Neuron (in vitro differentiated cells): ENCODE data around the gene CENPU.

Experiments
- H2AFZ ChIP-seq: one replicate; pipeline ENCODE4 v1.6.1; 2013; ENCODE audit warnings: low read depth, mild to moderate bottlenecking, inconsistent platforms, low read length, moderate library complexity
- H3K27me3 ChIP-seq: one replicate; pipeline ENCODE4 v1.6.1; 2013; ENCODE audit warnings: low read length; ENCODE audit not compliant: insufficient read depth
- H3K36me3 ChIP-seq: one replicate; pipeline ENCODE4 v1.6.1; 2013; ENCODE audit warnings: low read length; ENCODE audit not compliant: insufficient read depth
- H3K4me1 ChIP-seq: one replicate; pipeline ENCODE4 v1.6.1; 2013; ENCODE audit warnings: low read length; ENCODE audit not compliant: insufficient read depth
- H3K4me3 ChIP-seq: 2 replicates; pipeline ENCODE4 v1.5.1; 2013; ENCODE audit warnings: mild to moderate bottlenecking, low read length, moderate library complexity
- H3K9me3 ChIP-seq: one replicate; pipeline ENCODE4 v1.6.1; 2013; ENCODE audit warnings: low read length

CENPU gene

DNA sequence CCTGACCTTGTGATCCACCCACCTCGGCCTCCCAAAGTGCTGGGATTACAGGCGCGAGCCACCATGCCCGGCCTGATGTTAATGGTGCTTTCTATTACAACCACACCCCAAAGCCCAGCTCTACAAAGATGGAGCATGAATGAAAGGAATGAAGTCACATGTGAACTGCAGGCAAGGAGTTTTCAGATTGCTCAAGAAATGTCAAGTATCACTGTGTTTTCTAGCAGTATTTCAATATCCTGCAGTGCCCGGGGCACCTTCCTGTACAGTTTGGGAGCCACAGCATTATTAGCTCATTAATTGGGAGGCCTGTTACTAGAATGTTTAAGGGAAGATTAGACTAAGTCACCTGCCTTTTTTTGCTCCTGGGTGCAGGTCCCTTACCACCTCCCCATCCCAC, 44.2 kb downstream of the CENPU start:
- Histone ChIP-seq H3K36me3 (peaks cover 26% of the 10 kb centered on the region), H3K27me3 (no peaks in the 10 kb centered on the region), H2AFZ (no peak overlapping the region), H3K9me3 (no peaks in the 10 kb centered on the region), H3K4me1 (no peaks in the 10 kb centered on the region), H3K4me3 (no peak overlapping the region)

- Histone ChIP-seq H3K4me1 (no peaks in the 10 kb centered on the region), H3K9me3 (no peaks in the 10 kb centered on the region), H3K36me3 (peaks cover 15% of the 10 kb centered on the region), H3K4me3 (no peak overlapping the region), H3K27me3 (no peaks in the 10 kb centered on the region), H2AFZ (no peak overlapping the region)
These were observed 45.4 kb downstream of the CENPU start for GRCh38 chr4:184688447-184688846.

GRCh38 chr4:184688005-184688404, 45.9 kb downstream of the CENPU start:
- Histone ChIP-seq H3K9me3 (no peaks in the 10 kb centered on the region), H3K27me3 (no peaks in the 10 kb centered on the region), H3K4me3 (no peak overlapping the region), H3K4me1 (no peaks in the 10 kb centered on the region), H2AFZ (no peak overlapping the region), H3K36me3 (peaks cover 10% of the 10 kb centered on the region)

DNA sequence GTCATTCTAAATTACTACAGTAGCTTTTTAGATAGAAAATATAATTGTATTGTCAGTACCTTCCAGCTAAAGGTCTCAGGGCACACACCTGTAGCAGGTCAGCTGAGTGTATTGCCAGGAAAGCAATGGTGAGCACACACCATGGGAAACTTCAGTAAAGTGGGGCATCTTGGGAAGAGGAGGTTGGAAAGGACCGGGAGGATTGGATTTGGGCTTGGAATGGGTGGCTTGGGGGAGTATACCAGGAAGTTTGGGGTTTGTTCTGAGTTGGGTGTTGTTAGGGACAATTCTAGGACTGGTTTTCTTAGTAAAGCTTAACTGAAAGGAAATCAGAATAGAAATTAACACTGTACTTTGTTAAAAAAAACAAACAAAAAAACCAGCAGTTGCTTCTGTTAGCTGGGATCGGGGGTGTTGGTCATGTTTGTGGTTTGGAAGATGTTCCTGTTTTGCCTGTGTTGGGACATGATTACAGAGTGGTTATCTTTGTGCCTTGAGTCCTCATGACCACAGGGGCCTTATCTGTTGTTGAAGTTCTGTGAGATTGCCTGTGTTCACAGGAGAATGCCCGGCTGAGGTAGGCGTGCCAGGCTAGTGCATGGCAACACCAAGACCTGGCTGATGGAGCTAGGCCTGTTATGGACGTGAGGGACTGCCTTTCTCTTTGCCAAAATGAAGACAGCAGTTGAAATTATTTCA, 49.3 kb downstream of the CENPU start:
- H3K9me3 ChIP-seq, result peaks cover 6% of the 10 kb centered on the region
- no peaks in the 10 kb centered on the region for H3K27me3 ChIP-seq
- no peaks in the 10 kb centered on the region for H3K4me1 ChIP-seq
- no peak overlapping the region for H2AFZ ChIP-seq
- no peak overlapping the region for H3K4me3 ChIP-seq
- H3K36me3 ChIP-seq, result peaks cover 10% of the 10 kb centered on the region

- H3K36me3 ChIP-seq, result peaks cover 13% of the 10 kb centered on the region
- H3K4me1 ChIP-seq, result no peaks in the 10 kb centered on the region
- peaks cover 9% of the 10 kb centered on the region for H3K9me3 ChIP-seq
- no peaks in the 10 kb centered on the region for H3K27me3 ChIP-seq
- no peak overlapping the region for H3K4me3 ChIP-seq
- H2AFZ ChIP-seq, result no peak overlapping the region
These were observed 52.0 kb downstream of the CENPU start for GRCh38 chr4:184681916-184682315.

DNA sequence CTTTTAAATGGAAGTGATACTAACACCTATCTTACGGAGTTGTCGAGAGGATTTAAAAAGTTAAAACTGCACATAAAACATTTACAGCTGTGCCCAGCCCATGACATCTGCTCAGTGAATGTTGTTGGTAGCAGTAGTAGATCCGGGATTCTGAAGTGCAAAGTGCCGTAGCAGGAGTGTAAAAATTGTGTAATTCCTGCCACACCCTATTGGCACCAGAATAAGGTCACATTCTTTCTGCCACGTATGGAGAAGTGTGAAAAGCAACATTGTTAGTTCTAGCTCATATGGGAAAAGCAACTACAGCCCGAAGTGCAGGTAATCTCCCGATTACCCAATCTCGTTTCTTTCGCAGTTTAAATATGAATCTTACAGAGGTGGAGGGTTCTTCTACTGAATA, 53.2 kb downstream of the CENPU start:
- H3K36me3 ChIP-seq, result peaks cover 13% of the 10 kb centered on the region
- H3K27me3 ChIP-seq, result no peaks in the 10 kb centered on the region
- no peaks in the 10 kb centered on the region for H3K4me1 ChIP-seq
- no peak overlapping the region for H3K4me3 ChIP-seq
- no peak overlapping the region for H2AFZ ChIP-seq
- H3K9me3 ChIP-seq, result peaks cover 9% of the 10 kb centered on the region

GRCh38 chr4:184675821-184676492, 57.9 kb downstream of the CENPU start:
- Histone ChIP-seq H3K4me3 (no peak overlapping the region), H3K36me3 (peaks cover 25% of the 10 kb centered on the region), H2AFZ (no peak overlapping the region)

GRCh38 chr4:184675018-184675417, 58.9 kb downstream of the CENPU start:
- Histone ChIP-seq H3K4me3 (no peak overlapping the region), H2AFZ (no peak overlapping the region), H3K9me3 (peaks cover 6% of the 10 kb centered on the region), H3K27me3 (no peaks in the 10 kb centered on the region), H3K36me3 (peaks cover 28% of the 10 kb centered on the region), H3K4me1 (no peaks in the 10 kb centered on the region)

More at GRCh38 chr4:184675821-184676492, 57.9 kb downstream of the CENPU start:
- Histone ChIP-seq H3K27me3 (no peaks in the 10 kb centered on the region), H3K4me1 (no peaks in the 10 kb centered on the region), H3K9me3 (peaks cover 9% of the 10 kb centered on the region)

GRCh38 chr4:184674011-184674410, 59.9 kb downstream of the CENPU start:
- H3K36me3 ChIP-seq, result peaks cover 30% of the 10 kb centered on the region
- H3K4me3 ChIP-seq, result no peak overlapping the region
- H3K4me1 ChIP-seq, result no peaks in the 10 kb centered on the region
- no peak overlapping the region for H2AFZ ChIP-seq
- H3K27me3 ChIP-seq, result no peaks in the 10 kb centered on the region
- no peaks in the 10 kb centered on the region for H3K9me3 ChIP-seq

DNA sequence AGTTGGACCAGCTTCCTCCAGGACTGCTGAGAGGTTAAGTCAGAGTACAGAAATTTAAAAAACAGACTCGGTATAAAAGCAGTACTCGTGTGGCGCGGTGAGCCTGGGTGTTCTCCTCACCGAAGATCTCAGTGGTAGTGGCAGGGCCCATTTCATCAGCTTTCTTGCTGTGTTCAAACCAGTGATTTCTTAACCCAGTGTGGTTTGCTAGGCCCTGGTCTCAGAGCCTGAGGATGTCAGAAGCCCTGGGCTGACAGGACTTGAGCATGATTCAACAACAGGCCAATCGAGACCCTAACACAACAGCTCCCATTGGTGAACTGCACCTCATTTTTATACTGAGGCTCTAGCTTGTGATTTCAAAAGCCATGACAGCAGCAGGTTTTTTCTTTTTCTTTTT, 61.2 kb downstream of the CENPU start:
- Histone ChIP-seq H3K4me3 (no peak overlapping the region), H3K4me1 (no peaks in the 10 kb centered on the region), H3K9me3 (no peaks in the 10 kb centered on the region), H2AFZ (no peak overlapping the region), H3K36me3 (peaks cover 41% of the 10 kb centered on the region), H3K27me3 (no peaks in the 10 kb centered on the region)

DNA sequence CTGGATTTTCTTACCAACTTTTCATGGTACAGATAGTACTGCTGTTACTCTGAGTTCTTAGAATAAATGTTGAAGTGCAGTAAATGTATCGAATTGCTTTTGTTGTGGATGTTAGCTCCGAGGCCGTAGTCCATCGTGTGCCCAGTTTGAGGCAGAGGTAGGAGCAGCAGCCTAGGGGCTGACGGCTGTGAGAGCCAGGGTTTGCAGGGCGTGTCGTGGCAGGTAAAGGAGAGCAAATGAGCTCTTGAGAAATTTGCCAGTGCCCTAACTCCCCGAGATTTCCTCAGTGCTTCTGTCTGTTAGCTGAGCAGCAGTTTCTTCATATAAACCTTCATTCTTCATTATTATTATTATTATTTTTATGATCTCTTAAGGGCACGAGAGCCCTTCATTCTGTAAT, 62.8 kb downstream of the CENPU start:
- Histone ChIP-seq H3K36me3 (peaks cover 54% of the 10 kb centered on the region), H3K4me1 (no peaks in the 10 kb centered on the region), H2AFZ (no peak overlapping the region), H3K4me3 (no peak overlapping the region), H3K27me3 (no peaks in the 10 kb centered on the region), H3K9me3 (no peaks in the 10 kb centered on the region)

GRCh38 chr4:184669251-184669650, 64.6 kb downstream of the CENPU start:
- H3K36me3 ChIP-seq, result peaks cover 52% of the 10 kb centered on the region
- no peaks in the 10 kb centered on the region for H3K4me1 ChIP-seq
- H2AFZ ChIP-seq, result no peak overlapping the region
- H3K4me3 ChIP-seq, result no peak overlapping the region
- no peaks in the 10 kb centered on the region for H3K9me3 ChIP-seq
- H3K27me3 ChIP-seq, result no peaks in the 10 kb centered on the region

DNA sequence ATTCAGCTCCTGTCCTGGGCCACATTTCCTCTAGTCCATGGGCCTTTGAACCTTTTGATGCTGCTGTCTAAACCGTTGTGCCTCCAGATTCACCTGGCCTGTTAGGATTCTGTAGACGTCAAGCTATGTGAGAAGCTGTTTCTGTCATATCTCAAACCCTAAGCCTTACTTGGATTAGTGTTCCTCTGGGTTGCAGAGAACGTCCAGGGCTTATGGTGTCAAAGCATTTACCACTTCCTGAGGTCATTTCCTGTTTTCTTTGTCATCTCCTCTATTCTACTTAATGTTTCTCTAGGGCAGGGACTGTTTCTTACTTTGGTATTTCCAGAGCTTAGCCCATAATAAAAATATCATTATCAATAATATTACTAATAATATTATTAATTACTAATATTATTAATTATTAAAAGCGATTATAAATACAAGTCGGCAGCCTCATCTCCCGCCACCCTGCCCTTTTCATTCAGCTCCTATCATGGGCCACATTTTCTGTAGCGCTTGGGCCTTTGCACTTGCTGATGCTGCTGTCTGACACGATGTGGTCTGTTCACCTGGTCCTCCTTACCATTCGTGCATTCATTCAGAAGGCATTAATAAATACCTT, 65.3 kb downstream of the CENPU start:
- no peak overlapping the region for H2AFZ ChIP-seq
- no peak overlapping the region for H3K4me3 ChIP-seq
- no peaks in the 10 kb centered on the region for H3K4me1 ChIP-seq
- no peaks in the 10 kb centered on the region for H3K27me3 ChIP-seq
- no peaks in the 10 kb centered on the region for H3K9me3 ChIP-seq
- peaks cover 51% of the 10 kb centered on the region for H3K36me3 ChIP-seq
